K562 treated with DMSO at 1 percent for 48 hours (cell line): ENCODE measurements around the gene NAPA. TPM values are rescaled to one million over a fixed set of nuclear protein-coding genes. Genes with fewer than 3 reads are reported as not detected.

ENCODE experiments used
- total RNA-seq: library from RNA; unstranded; fragments of 300-600 nt; gene quantifications from 2 replicates; pipeline ENCODE4 v1.2.3, GENCODE V29; 2022; ENCODE audit warnings: low replicate concordance; ENCODE audit errors: extremely low read depth

The NAPA gene
- total RNA-seq: not detected in 2 replicates

GRCh38 chr19:47514869-47515588 lies at the start of gene NAPA:
NAPA (minus strand) TSS chr19:47515063; CDS start chr19:47514940, 123 bp downstream.

GRCh38 chr19:47483800-47484690 lies 30.8 kb downstream of the NAPA start, which contains the start of gene KPTN:
KPTN (minus strand) TSS chr19:47484219; CDS start chr19:47484160, 59 bp downstream.

GRCh38 chr19:47471733-47472457 lies 43.0 kb downstream of the NAPA start, which contains the start of gene SLC8A2:
SLC8A2 (minus strand) TSS chr19:47471893; CDS start chr19:47466403, 5,490 bp downstream.

Other genes starting within 250 kb of the NAPA start
- gene INAFM1, start 240.2 kb downstream of the NAPA start, total RNA-seq: not detected in 2 replicates
- gene C5AR1, start 205.2 kb downstream of the NAPA start, total RNA-seq: not detected in 2 replicates
- not detected in 2 replicates for gene C5AR2, start 182.9 kb downstream of the NAPA start, total RNA-seq
- not detected in 2 replicates for gene DHX34, start 165.7 kb downstream of the NAPA start, total RNA-seq
- not detected in 2 replicates for gene MEIS3, start 95.5 kb downstream of the NAPA start, total RNA-seq
- not detected in 2 replicates for gene SLC8A2, start 43.2 kb downstream of the NAPA start, total RNA-seq
- not detected in 2 replicates for gene KPTN, start 30.8 kb downstream of the NAPA start, total RNA-seq
- gene ZNF541, start 58.1 kb upstream of the NAPA start, total RNA-seq: not detected in 2 replicates
- not detected in 2 replicates for gene BICRA, start 94.1 kb upstream of the NAPA start, total RNA-seq
- gene EHD2, start 198.4 kb upstream of the NAPA start, total RNA-seq: 102 TPM in 1 of 2 replicates, not detected in the other
- 967 and 1,406 TPM in 2 replicates for gene NOP53, start 230.5 kb upstream of the NAPA start, total RNA-seq